CD14-positive monocyte (primary cell): ENCODE results near the gene PDE4B. TPM values are rescaled to one million over a fixed set of nuclear protein-coding genes. Genes with fewer than 3 reads are reported as not detected.

Source experiments
- DNase-seq, 3 donors: peaks; one replicate each; pipeline ENCODE4 v3.0.0-alpha.2; 2011 to 2022
- H2AFZ ChIP-seq: 2 replicates; pipeline ENCODE4 v1.6.0; 2012; ENCODE audit warnings: mild to moderate bottlenecking, low read depth, low read length, inconsistent platforms; ENCODE audit not compliant: insufficient read depth, poor library complexity, severe bottlenecking
- H3K27ac ChIP-seq, 2 donors: 1 replicate in 1 of 2; 2 replicates in 1 of 2; pipeline ENCODE4 v1.5.1; 2012 to 2013; ENCODE audit warnings: low read length in 2 of 2, control low read depth in 1 of 2, inconsistent platforms in 1 of 2, low read depth in 1 of 2, mild to moderate bottlenecking in 1 of 2
- H3K27me3 ChIP-seq, 2 donors: one replicate each; pipeline versions ENCODE4 v1.6.0 to v1.6.1; 2011 to 2013; ENCODE audit warnings: low read length in 2 of 2; ENCODE audit not compliant: control insufficient read depth in 2 of 2, insufficient read depth in 2 of 2
- H3K36me3 ChIP-seq, 2 donors: replicated peaks in 1 of 2; 1 replicate in 1 of 2; 2 replicates in 1 of 2; pipeline versions ENCODE4 v1.5.1 to v1.6.1; 2012 to 2013; ENCODE audit warnings: low read length in 2 of 2, control low read depth in 1 of 2, inconsistent platforms in 1 of 2, mild to moderate bottlenecking in 1 of 2; ENCODE audit not compliant: insufficient read depth in 2 of 2, control insufficient read depth in 1 of 2
- H3K4me1 ChIP-seq, 2 donors: 1 replicate in 1 of 2; 2 replicates in 1 of 2; pipeline versions ENCODE4 v1.5.1 to v1.6.1; 2012 to 2013; ENCODE audit warnings: low read length in 2 of 2, control low read depth in 1 of 2, inconsistent platforms in 1 of 2, mild to moderate bottlenecking in 1 of 2, moderate library complexity in 1 of 2; ENCODE audit not compliant: insufficient read depth in 2 of 2, control insufficient read depth in 1 of 2
- H3K4me2 ChIP-seq: replicated peaks from 2 replicates; pipeline ENCODE3; 2012; ENCODE audit warnings: low read length, moderate library complexity, mild to moderate bottlenecking; ENCODE audit not compliant: poor library complexity, severe bottlenecking; ENCODE audit errors: extremely low read depth
- H3K4me3 ChIP-seq, 3 experiments: fragments of 200-600 bp in 1 of 3; sonication (generic) in 1 of 3; replicated peaks in 1 of 3; 1 replicate in 2 of 3; 2 replicates in 1 of 3; pipeline ENCODE4 v1.5.1; 2011 to 2013; ENCODE audit warnings: low read length in 3 of 3, mild to moderate bottlenecking in 3 of 3, control low read depth in 2 of 3, low read depth in 2 of 3, inconsistent platforms in 1 of 3, moderate library complexity in 1 of 3
- H3K79me2 ChIP-seq: 2 replicates; pipeline ENCODE4 v1.6.0; 2012; ENCODE audit warnings: mild to moderate bottlenecking, control low read depth, inconsistent platforms, low read length, moderate library complexity; ENCODE audit not compliant: insufficient read depth
- H3K9ac ChIP-seq: 2 replicates; pipeline ENCODE4 v1.6.0; 2017; ENCODE audit warnings: low read length, mild to moderate bottlenecking; ENCODE audit not compliant: insufficient read depth, poor library complexity, severe bottlenecking
- H3K9me3 ChIP-seq, 2 donors: replicated peaks in 1 of 2; 1 replicate in 1 of 2; 2 replicates in 1 of 2; pipeline versions ENCODE4 v1.5.1 to v1.6.1; 2012 to 2013; ENCODE audit warnings: low read length in 2 of 2, control low read depth in 1 of 2; ENCODE audit not compliant: control insufficient read depth in 1 of 2, insufficient read depth in 1 of 2
- H4K20me1 ChIP-seq: 2 replicates; pipeline ENCODE4 v1.6.0; 2012; ENCODE audit warnings: mild to moderate bottlenecking, low read length, control low read depth, moderate library complexity; ENCODE audit not compliant: insufficient read depth
- H3K27ac Mint-ChIP-seq, 7 donors: one replicate each; pipeline ENCODE4 v1.8.0; 2020; ENCODE audit warnings: mild to moderate bottlenecking in 7 of 7, mixed read lengths in 7 of 7, moderate library complexity in 6 of 7, inconsistent platforms in 2 of 7
- H3K27me3 Mint-ChIP-seq, 3 donors: one replicate each; pipeline ENCODE4 v1.8.0; 2021 to 2022; ENCODE audit warnings: low read depth in 3 of 3, mild to moderate bottlenecking in 3 of 3, mixed read lengths in 3 of 3, moderate library complexity in 3 of 3, inconsistent platforms in 1 of 3
- H3K36me3 Mint-ChIP-seq, 2 donors: one replicate each; pipeline ENCODE4 v1.8.0; 2020; ENCODE audit warnings: mixed read lengths in 2 of 2, inconsistent platforms in 1 of 2, mild to moderate bottlenecking in 1 of 2
- H3K4me1 Mint-ChIP-seq: one replicate; pipeline ENCODE4 v1.8.0; 2020; ENCODE audit warnings: mild to moderate bottlenecking, mixed read lengths
- H3K4me3 Mint-ChIP-seq, 2 donors: one replicate each; pipeline ENCODE4 v1.8.0; 2020; ENCODE audit warnings: mild to moderate bottlenecking in 2 of 2, mixed read lengths in 2 of 2, moderate library complexity in 1 of 2
- H3K9me3 Mint-ChIP-seq, 7 donors: one replicate each; pipeline ENCODE4 v1.8.0; 2020 to 2022; ENCODE audit warnings: mixed read lengths in 7 of 7, mild to moderate bottlenecking in 6 of 7, moderate library complexity in 6 of 7, inconsistent platforms in 2 of 7
- WGBS: methylation state at CpG from one replicate; pipeline ENCODE4 v1.1.5; 2013; ENCODE audit warnings: missing lambda C conversion rate; ENCODE audit not compliant: insufficient coverage; 5-methylcytosine and 5-hydroxymethylcytosine counted together
- intact Hi-C, 2 donors: fragments of 100-400 bp; cut with micrococcal nuclease; formaldehyde crosslinking; loops; one replicate each; pipeline versions ENCODE4 v1.15.0 to v1.15.1; 2023
- polyA plus RNA-seq, 3 donors: library from polyadenylated mRNA; depleted of rRNA in 1 of 3; unstranded in 2 of 3; stranded (reverse) in 1 of 3; fragments of 300-500 nt in 2 of 3; fragments of >200 nt in 1 of 3; fragmentation: Illumina TruSeq in 2 of 3; gene quantifications; 1 replicate in 2 of 3; 2 replicates in 1 of 3; pipeline ENCODE4 v1.2.3, GENCODE V29; 2012 to 2021
- TF ChIP-seq, protein P1 (sequence below): fragments of 200-600 bp; IDR thresholded peaks from one replicate; pipeline ENCODE4 v1.8.0; 2022; ENCODE audit warnings: antibody characterized with exemption, mild to moderate bottlenecking

PDE4B gene
- polyA plus RNA-seq, 3 donors = 17.2 to 52.8 (median 25.2) TPM

DNA sequence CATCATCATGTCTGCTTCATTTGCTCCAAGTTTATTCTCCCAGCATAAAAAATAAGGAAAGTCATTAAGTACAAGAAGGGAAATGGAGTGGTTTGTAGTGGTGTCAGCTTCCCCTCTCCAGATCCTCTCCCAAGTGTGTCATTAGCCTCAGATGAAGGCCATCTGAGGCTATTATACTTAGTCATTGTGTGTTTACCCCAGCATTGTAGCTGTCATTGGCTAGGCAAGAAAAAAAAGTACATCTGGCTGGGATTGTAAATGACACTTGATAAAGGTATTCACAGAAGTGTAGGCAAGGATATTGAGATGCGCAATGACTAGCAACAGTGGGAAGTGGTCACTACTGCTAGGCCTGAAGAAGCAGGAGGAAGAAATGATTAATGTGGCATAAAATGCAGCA lies 424.3 kb downstream of the PDE4B start:
- H2AFZ ChIP-seq = no peak overlapping the region
- no peaks in the 10 kb centered on the region for H3K9me3 ChIP-seq
- intact Hi-C loops = no loop called here
- no peaks in the 10 kb centered on the region for H3K79me2 ChIP-seq
- H3K27me3 ChIP-seq = no peaks in the 10 kb centered on the region
- no peak overlapping the region for H3K27ac ChIP-seq
- Mint-ChIP-seq H3K36me3 (no peaks in the 10 kb centered on the region), H3K9me3 (peaks cover 0 to 2% (median 0%) of the 10 kb centered on the region in 7 donors), H3K27me3 (no peaks in the 10 kb centered on the region), H3K27ac (no peak overlapping the region), H3K4me3 (no peak overlapping the region), H3K4me1 (no peaks in the 10 kb centered on the region)
- H3K9ac ChIP-seq = no peak overlapping the region
- H3K36me3 ChIP-seq = no peaks in the 10 kb centered on the region
- DNase-seq = no peak
- H3K4me2 ChIP-seq = no peak overlapping the region
- 100% methylated on average over 1 of the region's 1 CpG for WGBS
- TF ChIP-seq, protein P1, sequence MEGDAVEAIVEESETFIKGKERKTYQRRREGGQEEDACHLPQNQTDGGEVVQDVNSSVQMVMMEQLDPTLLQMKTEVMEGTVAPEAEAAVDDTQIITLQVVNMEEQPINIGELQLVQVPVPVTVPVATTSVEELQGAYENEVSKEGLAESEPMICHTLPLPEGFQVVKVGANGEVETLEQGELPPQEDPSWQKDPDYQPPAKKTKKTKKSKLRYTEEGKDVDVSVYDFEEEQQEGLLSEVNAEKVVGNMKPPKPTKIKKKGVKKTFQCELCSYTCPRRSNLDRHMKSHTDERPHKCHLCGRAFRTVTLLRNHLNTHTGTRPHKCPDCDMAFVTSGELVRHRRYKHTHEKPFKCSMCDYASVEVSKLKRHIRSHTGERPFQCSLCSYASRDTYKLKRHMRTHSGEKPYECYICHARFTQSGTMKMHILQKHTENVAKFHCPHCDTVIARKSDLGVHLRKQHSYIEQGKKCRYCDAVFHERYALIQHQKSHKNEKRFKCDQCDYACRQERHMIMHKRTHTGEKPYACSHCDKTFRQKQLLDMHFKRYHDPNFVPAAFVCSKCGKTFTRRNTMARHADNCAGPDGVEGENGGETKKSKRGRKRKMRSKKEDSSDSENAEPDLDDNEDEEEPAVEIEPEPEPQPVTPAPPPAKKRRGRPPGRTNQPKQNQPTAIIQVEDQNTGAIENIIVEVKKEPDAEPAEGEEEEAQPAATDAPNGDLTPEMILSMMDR = no peak
- H4K20me1 ChIP-seq = no peaks in the 10 kb centered on the region
- H3K4me3 ChIP-seq = no peak overlapping the region
- no peaks in the 10 kb centered on the region for H3K4me1 ChIP-seq

GRCh38 chr1:66217561-66217960 lies 424.9 kb downstream of the PDE4B start:
- Histone ChIP-seq H3K9ac (no peak overlapping the region), H2AFZ (no peak overlapping the region), H3K4me3 (no peak overlapping the region), H4K20me1 (no peaks in the 10 kb centered on the region), H3K27me3 (no peaks in the 10 kb centered on the region), H3K79me2 (no peaks in the 10 kb centered on the region), H3K4me1 (no peaks in the 10 kb centered on the region), H3K27ac (no peak overlapping the region), H3K36me3 (no peaks in the 10 kb centered on the region), H3K9me3 (no peaks in the 10 kb centered on the region), H3K4me2 (no peak overlapping the region)
- TF ChIP-seq, protein P1 = no peak
- Mint-ChIP-seq H3K27ac (no peak overlapping the region), H3K9me3 (peaks cover 0 to 2% (median 0%) of the 10 kb centered on the region in 7 donors), H3K27me3 (no peaks in the 10 kb centered on the region), H3K4me1 (no peaks in the 10 kb centered on the region), H3K36me3 (no peaks in the 10 kb centered on the region), H3K4me3 (no peak overlapping the region)
- WGBS = 100% methylated on average over 1 of the region's 2 CpGs
- no peak for DNase-seq
- intact Hi-C loops = no loop called here
